ENCODE data around the gene TLE2. TPM values are rescaled to one million over a fixed set of nuclear protein-coding genes. Genes with fewer than 3 reads are reported as not detected.

Gene TLE2
- total RNA-seq, 1 experiment from 2014 or later, result 35.6 TPM

DNA sequence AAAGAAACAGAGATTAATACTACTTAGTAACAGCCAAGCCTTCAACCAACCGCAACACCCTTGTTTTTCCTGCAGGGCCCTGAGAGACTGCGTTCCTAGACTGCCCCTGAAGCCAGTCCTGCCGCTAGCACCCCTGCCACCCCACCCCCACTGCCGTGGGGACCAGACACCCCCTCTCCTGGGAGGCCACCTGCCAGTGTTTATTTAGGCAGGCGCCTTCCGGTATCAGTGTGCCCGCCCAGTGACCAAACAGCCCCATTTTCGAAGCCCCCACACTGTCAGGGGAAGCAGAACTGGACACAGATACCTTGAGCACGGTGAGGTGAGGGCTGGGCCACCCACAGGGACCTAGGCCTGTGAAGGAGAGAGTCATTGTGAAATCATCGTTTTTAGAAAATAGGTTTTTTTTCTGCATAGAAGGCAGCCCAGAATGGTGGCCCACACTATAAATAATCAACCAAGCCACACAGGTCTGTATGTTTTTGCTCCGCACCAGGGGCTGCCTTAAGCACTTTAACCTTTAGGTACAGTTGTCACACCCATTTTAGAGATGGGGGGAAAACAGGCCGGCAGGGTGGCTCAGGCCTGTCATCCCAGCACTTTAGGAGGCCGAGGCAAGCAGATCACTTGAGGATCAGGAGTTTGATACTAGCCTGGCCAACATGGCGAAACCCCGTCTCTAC, 36.7 kb upstream of the TLE2 start:
- no peaks in the 10 kb centered on the region for H3K27me3 ChIP-seq (ENCODE audit: insufficient read depth, low read length)
- ChIA-PET RAD21 (ENCODE audit: low non-redundant PET in 1 of 2, low total read pairs in 2 of 2, uncharacterized antibody in 2 of 2, unreplicated experiment in 2 of 2) (interaction anchor here in 1 of 2 experiments (0.6 kb wide), 1 partner anchor 10 kb away, joined by 7 read pairs; no protein-coding TSS in a partner anchor), POLR2A (no interaction called here), CTCF (no interaction called here)
- no peaks in the 10 kb centered on the region for H3K36me3 ChIP-seq (ENCODE audit: control insufficient read depth in 1 of 2, insufficient read depth in 2 of 2, low read length in 2 of 2)
- H3K4me2 ChIP-seq (ENCODE audit: low read length), result no peak overlapping the region
- H3K9me3 ChIP-seq (ENCODE audit: control insufficient read depth in 1 of 2, insufficient read depth in 1 of 2, low read depth in 1 of 2, low read length in 2 of 2), result no peaks in the 10 kb centered on the region
- no peaks in the 10 kb centered on the region for H4K20me1 ChIP-seq (ENCODE audit: insufficient read depth)
- intact Hi-C loops (cut with micrococcal nuclease), result no loop called here
- DNase-seq (ENCODE audit: low read depth, low spot score) (no peak), ATAC-seq (no peak)
- H3K27ac ChIP-seq (ENCODE audit: low read depth, low read length), result no peak overlapping the region
- TF ChIP-seq RAD21 (IDR thresholded peaks at IDR 0.05; ENCODE audit: low read depth) (no peak), ZNF274 (IDR thresholded peaks at IDR 0.05; ENCODE audit: low read depth, low read length) (no peak), SIN3A (IDR thresholded peaks at IDR 0.05; ENCODE audit: low read depth) (no peak)
- no peaks in the 10 kb centered on the region for H3K9me2 ChIP-seq (ENCODE audit: insufficient read depth)
- H3K4me3 ChIP-seq (replicated peaks in 1 of 2; ENCODE audit: low read depth in 1 of 2, low read length in 2 of 2), result no peak overlapping the region
- no peak overlapping the region for H2AFZ ChIP-seq (ENCODE audit: low read depth, low read length, poor library complexity, severe bottlenecking)
- no TSS peak for BruUV-seq (replicated peaks)
- peaks cover 6 to 17% of the 10 kb centered on the region in 2 experiments for H3K4me1 ChIP-seq (ENCODE audit: control insufficient read depth in 1 of 2, insufficient read depth in 2 of 2, low read length in 2 of 2)
- H3K79me2 ChIP-seq (ENCODE audit: insufficient read depth, low read length), result peaks cover 8% of the 10 kb centered on the region
- H3K9ac ChIP-seq (ENCODE audit: low read length), result no peak overlapping the region

DNA sequence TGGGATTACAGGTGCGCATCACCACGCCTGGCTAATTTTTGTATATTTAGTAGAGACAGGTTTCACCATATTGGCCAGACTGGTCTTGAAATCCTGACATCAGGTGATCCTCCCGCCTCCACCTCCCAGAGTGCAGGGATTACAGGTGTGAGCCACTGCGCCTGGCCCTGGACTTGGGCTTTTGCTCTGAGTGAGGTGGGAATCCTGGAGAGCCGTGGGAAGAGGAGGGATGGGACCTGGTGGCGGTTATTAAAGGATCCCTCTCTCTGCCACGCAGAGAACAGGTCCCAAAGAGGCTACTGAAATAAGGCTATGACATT, 34.9 kb upstream of the TLE2 start:
- Histone ChIP-seq H3K9ac (ENCODE audit: low read length) (no peak overlapping the region), H3K9me3 (ENCODE audit: control insufficient read depth in 1 of 2, insufficient read depth in 1 of 2, low read depth in 1 of 2, low read length in 2 of 2) (no peaks in the 10 kb centered on the region), H3K9me2 (ENCODE audit: insufficient read depth) (no peaks in the 10 kb centered on the region), H3K4me1 (ENCODE audit: control insufficient read depth in 1 of 2, insufficient read depth in 2 of 2, low read length in 2 of 2) (peaks cover 8 to 21% of the 10 kb centered on the region in 2 experiments), H2AFZ (ENCODE audit: low read depth, low read length, poor library complexity, severe bottlenecking) (no peak overlapping the region), H3K79me2 (ENCODE audit: insufficient read depth, low read length) (peaks cover 24% of the 10 kb centered on the region), H4K20me1 (ENCODE audit: insufficient read depth) (no peaks in the 10 kb centered on the region), H3K4me2 (ENCODE audit: low read length) (no peak overlapping the region), H3K36me3 (ENCODE audit: control insufficient read depth in 1 of 2, insufficient read depth in 2 of 2, low read length in 2 of 2) (peaks cover 6 to 8% of the 10 kb centered on the region in 2 experiments), H3K4me3 (replicated peaks in 1 of 2; ENCODE audit: low read depth in 1 of 2, low read length in 2 of 2) (no peak overlapping the region), H3K27me3 (ENCODE audit: insufficient read depth, low read length) (no peaks in the 10 kb centered on the region), H3K27ac (ENCODE audit: low read depth, low read length) (no peak overlapping the region)
- TF ChIP-seq YY1 (IDR thresholded peaks at IDR 0.05; ENCODE audit: extremely low read depth, insufficient replicate concordance, low read depth, low read length), result no peak
- TF ChIP-seq, protein P1, sequence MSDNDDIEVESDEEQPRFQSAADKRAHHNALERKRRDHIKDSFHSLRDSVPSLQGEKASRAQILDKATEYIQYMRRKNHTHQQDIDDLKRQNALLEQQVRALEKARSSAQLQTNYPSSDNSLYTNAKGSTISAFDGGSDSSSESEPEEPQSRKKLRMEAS (IDR thresholded peaks at IDR 0.05), result no peak
- ATAC-seq (no peak), DNase-seq (ENCODE audit: low read depth, low spot score) (no peak)
- CTCF ChIA-PET, result no interaction called here
- RAD21 ChIA-PET (ENCODE audit: low non-redundant PET in 1 of 2, low total read pairs in 2 of 2, uncharacterized antibody in 2 of 2, unreplicated experiment in 2 of 2), result no interaction called here
- no TSS peak for BruUV-seq (replicated peaks)
- intact Hi-C loops (cut with micrococcal nuclease), result no loop called here
- POLR2A ChIA-PET, result no interaction called here

Measured in HCT116 (cell line).